WTC11 (cell line): ENCODE results near the gene RUFY3. TPM values are rescaled to one million over a fixed set of nuclear protein-coding genes. Genes with fewer than 3 reads are reported as not detected.

Experiments
- ATAC-seq: fragments of 200-7000 bp; cut with Tn5 transposase; 2 replicates; pipeline ENCODE4 v1.10.0; 2021; ENCODE audit warnings: mild to moderate bottlenecking, moderate library complexity
- CTCF ChIA-PET: fragments of 300-600 bp; sonication (Branson Sonifier 250); formaldehyde crosslinking; loops from one replicate; lab custom pipeline; 2021; ENCODE audit warnings: antibody characterized with exemption; lab: Charles Lee
- POLR2A ChIA-PET: fragments of 350-600 bp; sonication (Branson Sonifier 250); formaldehyde crosslinking; loops from one replicate; lab custom pipeline; 2021; ENCODE audit warnings: antibody characterized with exemption; lab: Charles Lee
- DNase-seq: peaks from one replicate; pipeline ENCODE4 v3.0.0; 2021; ENCODE audit warnings: low spot score
- H3K27ac Mint-ChIP-seq: 2 replicates; pipeline ENCODE4 v1.8.0; 2021; ENCODE audit warnings: mixed read lengths
- H3K27me3 Mint-ChIP-seq: 2 replicates; pipeline ENCODE4 v1.8.0; 2021; ENCODE audit warnings: low read depth, mild to moderate bottlenecking, moderate library complexity, mixed read lengths
- H3K36me3 Mint-ChIP-seq: 2 replicates; pipeline ENCODE4 v1.8.0; 2021; ENCODE audit warnings: mixed read lengths
- H3K4me1 Mint-ChIP-seq: 2 replicates; pipeline ENCODE4 v1.8.0; 2022; ENCODE audit warnings: mixed read lengths
- H3K4me3 Mint-ChIP-seq: 2 replicates; pipeline ENCODE4 v1.8.0; 2021; ENCODE audit warnings: mild to moderate bottlenecking, moderate library complexity, mixed read lengths
- H3K9me3 Mint-ChIP-seq: 2 replicates; pipeline ENCODE4 v1.8.0; 2021; ENCODE audit warnings: mixed read lengths
- CBFB ChIP-seq: sonication (generic); formaldehyde crosslinking; IDR thresholded peaks from 2 replicates; pipeline ENCODE4 v1.8.1; 2022; ENCODE audit warnings: mild to moderate bottlenecking, low read depth, missing genetic modification reagents
- ESRRA ChIP-seq: sonication (generic); formaldehyde crosslinking; IDR thresholded peaks from 2 replicates; pipeline ENCODE4 v1.8.1; 2022; ENCODE audit warnings: mild to moderate bottlenecking, missing genetic modification reagents, borderline replicate concordance
- ETV6 ChIP-seq: sonication (generic); formaldehyde crosslinking; IDR thresholded peaks from 2 replicates; pipeline ENCODE4 v1.8.1; 2022; ENCODE audit warnings: mild to moderate bottlenecking, missing genetic modification reagents
- GABPB1 ChIP-seq: sonication (generic); formaldehyde crosslinking; IDR thresholded peaks from 2 replicates; pipeline ENCODE4 v1.8.1; 2023; ENCODE audit warnings: mild to moderate bottlenecking, missing genetic modification reagents
- GTF2I ChIP-seq: fragments of 250-450 bp; sonication (Bioruptor Pico); conservative IDR thresholded peaks from 2 replicates; pipeline ENCODE4 v1.4.0; 2021; ENCODE audit warnings: mild to moderate bottlenecking
- KAT7 ChIP-seq: sonication (generic); formaldehyde crosslinking; IDR thresholded peaks from 2 replicates; pipeline ENCODE4 v1.8.1; 2023; ENCODE audit warnings: missing genetic modification reagents, mild to moderate bottlenecking, borderline replicate concordance
- NFATC4 ChIP-seq: fragments of 250-450 bp; sonication (Bioruptor Pico); IDR thresholded peaks from 2 replicates; pipeline ENCODE4 v1.9.0; 2021; ENCODE audit warnings: mild to moderate bottlenecking
- NR2C2 ChIP-seq: sonication (generic); formaldehyde crosslinking; IDR thresholded peaks from 2 replicates; pipeline ENCODE4 v1.8.0; 2022; ENCODE audit warnings: mild to moderate bottlenecking, missing genetic modification reagents
- NR3C1 ChIP-seq: sonication (generic); formaldehyde crosslinking; conservative IDR thresholded peaks from 2 replicates; pipeline ENCODE4 v1.8.1; 2023; ENCODE audit warnings: low read depth, mild to moderate bottlenecking, missing genetic modification reagents
- PRRX2 ChIP-seq: fragments of 250-450 bp; sonication (Bioruptor Pico); IDR thresholded peaks from 2 replicates; pipeline ENCODE4 v1.8.0; 2021; ENCODE audit warnings: mild to moderate bottlenecking
- RELA ChIP-seq: sonication (generic); formaldehyde crosslinking; IDR thresholded peaks from 2 replicates; pipeline ENCODE4 v1.8.1; 2022; ENCODE audit warnings: missing genetic modification reagents, mild to moderate bottlenecking, borderline replicate concordance
- SOX15 ChIP-seq: fragments of 250-450 bp; sonication (Bioruptor Pico); IDR thresholded peaks from 2 replicates; pipeline ENCODE4 v1.9.0; 2021; ENCODE audit warnings: mild to moderate bottlenecking
- TCF7 ChIP-seq: sonication (generic); formaldehyde crosslinking; IDR thresholded peaks from 2 replicates; pipeline ENCODE4 v1.8.0; 2022; ENCODE audit warnings: mild to moderate bottlenecking, low read depth, missing genetic modification reagents, moderate library complexity
- ZNF671 ChIP-seq: fragments of 250-450 bp; sonication (Bioruptor Pico); IDR thresholded peaks from 2 replicates; pipeline ENCODE4 v1.8.0; 2021; ENCODE audit warnings: mild to moderate bottlenecking
- total RNA-seq: library from RNA; stranded (reverse); gene quantifications from 3 replicates; pipeline ENCODE4 v1.2.3, GENCODE V29; 2021
- TF ChIP-seq, protein P1 (sequence below): sonication (generic); formaldehyde crosslinking; IDR thresholded peaks from 2 replicates; pipeline ENCODE4 v1.8.0; 2022; ENCODE audit warnings: mild to moderate bottlenecking, missing genetic modification reagents
- TF ChIP-seq, protein P2 (sequence below): sonication (generic); formaldehyde crosslinking; IDR thresholded peaks from 2 replicates; pipeline ENCODE4 v1.8.1; 2023; ENCODE audit warnings: mild to moderate bottlenecking, moderate library complexity, missing genetic modification reagents
- TF ChIP-seq, protein P3 (sequence below): fragments of 200-600 bp; IDR thresholded peaks from 2 replicates; pipeline ENCODE4 v1.8.0; 2022; ENCODE audit warnings: antibody characterized with exemption
- TF ChIP-seq, protein P4 (sequence below): sonication (generic); formaldehyde crosslinking; IDR thresholded peaks from 2 replicates; pipeline ENCODE4 v1.8.1; 2022; ENCODE audit warnings: mild to moderate bottlenecking, missing genetic modification reagents, moderate library complexity, borderline replicate concordance
- TF ChIP-seq, protein P5 (sequence below): sonication (generic); formaldehyde crosslinking; IDR thresholded peaks from 2 replicates; pipeline ENCODE4 v1.8.0; 2022; ENCODE audit warnings: missing genetic modification reagents
- TF ChIP-seq, protein P6 (sequence below): sonication (generic); formaldehyde crosslinking; IDR thresholded peaks from 2 replicates; pipeline ENCODE4 v1.8.0; 2023; ENCODE audit warnings: missing genetic modification reagents, mild to moderate bottlenecking, borderline replicate concordance

The RUFY3 gene
- total RNA-seq, 1 experiment from 2014 or later = 49.0 TPM

DNA sequence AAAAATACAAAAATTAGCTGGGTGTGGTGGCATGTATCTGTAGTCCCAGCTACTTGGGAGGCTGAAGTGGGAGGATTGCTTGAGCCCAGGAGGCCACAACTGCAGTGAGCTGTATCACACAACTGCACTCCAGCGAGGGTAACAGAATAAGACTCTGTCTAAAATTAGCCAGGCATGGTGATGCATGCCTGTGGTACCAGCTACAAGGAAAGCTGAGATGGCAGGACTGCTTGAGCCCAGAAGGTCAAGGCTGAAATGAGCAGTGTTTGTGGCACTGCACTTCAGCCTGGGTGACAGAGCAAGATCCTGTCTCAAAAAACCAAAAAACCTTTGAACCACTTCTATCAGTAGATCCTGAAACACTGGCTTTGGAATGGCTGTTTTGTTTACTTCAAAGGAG lies 107.7 kb downstream of the RUFY3 start:
- no peak for ATAC-seq
- ChIA-PET POLR2A (no interaction called here), CTCF (no interaction called here)
- no peaks in the 10 kb centered on the region for H3K27me3 Mint-ChIP-seq
- no peak overlapping the region for H3K4me3 Mint-ChIP-seq
- H3K9me3 Mint-ChIP-seq = no peaks in the 10 kb centered on the region
- H3K4me1 Mint-ChIP-seq = no peaks in the 10 kb centered on the region
- TF ChIP-seq GTF2I (CRISPR knock-in tag) (no peak), ESRRA (CRISPR knock-in tag) (no peak), RELA (CRISPR knock-in tag) (no peak), TCF7 (CRISPR knock-in tag) (no peak), ZNF671 (CRISPR knock-in tag) (no peak), KAT7 (CRISPR knock-in tag) (no peak), NR2C2 (CRISPR knock-in tag) (no peak), SOX15 (CRISPR knock-in tag) (no peak), ETV6 (CRISPR knock-in tag) (no peak), NR3C1 (CRISPR knock-in tag) (no peak), PRRX2 (no peak), CBFB (CRISPR knock-in tag) (no peak), NFATC4 (no peak), GABPB1 (no peak)
- TF ChIP-seq, protein P1, sequence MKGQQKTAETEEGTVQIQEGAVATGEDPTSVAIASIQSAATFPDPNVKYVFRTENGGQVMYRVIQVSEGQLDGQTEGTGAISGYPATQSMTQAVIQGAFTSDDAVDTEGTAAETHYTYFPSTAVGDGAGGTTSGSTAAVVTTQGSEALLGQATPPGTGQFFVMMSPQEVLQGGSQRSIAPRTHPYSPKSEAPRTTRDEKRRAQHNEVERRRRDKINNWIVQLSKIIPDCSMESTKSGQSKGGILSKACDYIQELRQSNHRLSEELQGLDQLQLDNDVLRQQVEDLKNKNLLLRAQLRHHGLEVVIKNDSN (CRISPR knock-in tag) = no peak
- TF ChIP-seq, protein P2, sequence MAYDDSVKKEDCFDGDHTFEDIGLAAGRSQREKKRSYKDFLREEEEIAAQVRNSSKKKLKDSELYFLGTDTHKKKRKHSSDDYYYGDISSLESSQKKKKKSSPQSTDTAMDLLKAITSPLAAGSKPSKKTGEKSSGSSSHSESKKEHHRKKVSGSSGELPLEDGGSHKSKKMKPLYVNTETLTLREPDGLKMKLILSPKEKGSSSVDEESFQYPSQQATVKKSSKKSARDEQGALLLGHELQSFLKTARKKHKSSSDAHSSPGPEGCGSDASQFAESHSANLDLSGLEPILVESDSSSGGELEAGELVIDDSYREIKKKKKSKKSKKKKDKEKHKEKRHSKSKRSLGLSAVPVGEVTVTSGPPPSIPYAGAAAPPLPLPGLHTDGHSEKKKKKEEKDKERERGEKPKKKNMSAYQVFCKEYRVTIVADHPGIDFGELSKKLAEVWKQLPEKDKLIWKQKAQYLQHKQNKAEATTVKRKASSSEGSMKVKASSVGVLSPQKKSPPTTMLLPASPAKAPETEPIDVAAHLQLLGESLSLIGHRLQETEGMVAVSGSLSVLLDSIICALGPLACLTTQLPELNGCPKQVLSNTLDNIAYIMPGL (CRISPR knock-in tag) = no peak
- TF ChIP-seq, protein P3, sequence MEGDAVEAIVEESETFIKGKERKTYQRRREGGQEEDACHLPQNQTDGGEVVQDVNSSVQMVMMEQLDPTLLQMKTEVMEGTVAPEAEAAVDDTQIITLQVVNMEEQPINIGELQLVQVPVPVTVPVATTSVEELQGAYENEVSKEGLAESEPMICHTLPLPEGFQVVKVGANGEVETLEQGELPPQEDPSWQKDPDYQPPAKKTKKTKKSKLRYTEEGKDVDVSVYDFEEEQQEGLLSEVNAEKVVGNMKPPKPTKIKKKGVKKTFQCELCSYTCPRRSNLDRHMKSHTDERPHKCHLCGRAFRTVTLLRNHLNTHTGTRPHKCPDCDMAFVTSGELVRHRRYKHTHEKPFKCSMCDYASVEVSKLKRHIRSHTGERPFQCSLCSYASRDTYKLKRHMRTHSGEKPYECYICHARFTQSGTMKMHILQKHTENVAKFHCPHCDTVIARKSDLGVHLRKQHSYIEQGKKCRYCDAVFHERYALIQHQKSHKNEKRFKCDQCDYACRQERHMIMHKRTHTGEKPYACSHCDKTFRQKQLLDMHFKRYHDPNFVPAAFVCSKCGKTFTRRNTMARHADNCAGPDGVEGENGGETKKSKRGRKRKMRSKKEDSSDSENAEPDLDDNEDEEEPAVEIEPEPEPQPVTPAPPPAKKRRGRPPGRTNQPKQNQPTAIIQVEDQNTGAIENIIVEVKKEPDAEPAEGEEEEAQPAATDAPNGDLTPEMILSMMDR = no peak
- TF ChIP-seq, protein P4, sequence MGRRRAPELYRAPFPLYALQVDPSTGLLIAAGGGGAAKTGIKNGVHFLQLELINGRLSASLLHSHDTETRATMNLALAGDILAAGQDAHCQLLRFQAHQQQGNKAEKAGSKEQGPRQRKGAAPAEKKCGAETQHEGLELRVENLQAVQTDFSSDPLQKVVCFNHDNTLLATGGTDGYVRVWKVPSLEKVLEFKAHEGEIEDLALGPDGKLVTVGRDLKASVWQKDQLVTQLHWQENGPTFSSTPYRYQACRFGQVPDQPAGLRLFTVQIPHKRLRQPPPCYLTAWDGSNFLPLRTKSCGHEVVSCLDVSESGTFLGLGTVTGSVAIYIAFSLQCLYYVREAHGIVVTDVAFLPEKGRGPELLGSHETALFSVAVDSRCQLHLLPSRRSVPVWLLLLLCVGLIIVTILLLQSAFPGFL (CRISPR knock-in tag) = no peak
- TF ChIP-seq, protein P5, sequence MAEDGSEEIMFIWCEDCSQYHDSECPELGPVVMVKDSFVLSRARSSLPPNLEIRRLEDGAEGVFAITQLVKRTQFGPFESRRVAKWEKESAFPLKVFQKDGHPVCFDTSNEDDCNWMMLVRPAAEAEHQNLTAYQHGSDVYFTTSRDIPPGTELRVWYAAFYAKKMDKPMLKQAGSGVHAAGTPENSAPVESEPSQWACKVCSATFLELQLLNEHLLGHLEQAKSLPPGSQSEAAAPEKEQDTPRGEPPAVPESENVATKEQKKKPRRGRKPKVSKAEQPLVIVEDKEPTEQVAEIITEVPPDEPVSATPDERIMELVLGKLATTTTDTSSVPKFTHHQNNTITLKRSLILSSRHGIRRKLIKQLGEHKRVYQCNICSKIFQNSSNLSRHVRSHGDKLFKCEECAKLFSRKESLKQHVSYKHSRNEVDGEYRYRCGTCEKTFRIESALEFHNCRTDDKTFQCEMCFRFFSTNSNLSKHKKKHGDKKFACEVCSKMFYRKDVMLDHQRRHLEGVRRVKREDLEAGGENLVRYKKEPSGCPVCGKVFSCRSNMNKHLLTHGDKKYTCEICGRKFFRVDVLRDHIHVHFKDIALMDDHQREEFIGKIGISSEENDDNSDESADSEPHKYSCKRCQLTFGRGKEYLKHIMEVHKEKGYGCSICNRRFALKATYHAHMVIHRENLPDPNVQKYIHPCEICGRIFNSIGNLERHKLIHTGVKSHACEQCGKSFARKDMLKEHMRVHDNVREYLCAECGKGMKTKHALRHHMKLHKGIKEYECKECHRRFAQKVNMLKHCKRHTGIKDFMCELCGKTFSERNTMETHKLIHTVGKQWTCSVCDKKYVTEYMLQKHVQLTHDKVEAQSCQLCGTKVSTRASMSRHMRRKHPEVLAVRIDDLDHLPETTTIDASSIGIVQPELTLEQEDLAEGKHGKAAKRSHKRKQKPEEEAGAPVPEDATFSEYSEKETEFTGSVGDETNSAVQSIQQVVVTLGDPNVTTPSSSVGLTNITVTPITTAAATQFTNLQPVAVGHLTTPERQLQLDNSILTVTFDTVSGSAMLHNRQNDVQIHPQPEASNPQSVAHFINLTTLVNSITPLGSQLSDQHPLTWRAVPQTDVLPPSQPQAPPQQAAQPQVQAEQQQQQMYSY (CRISPR knock-in tag) = no peak
- TF ChIP-seq, protein P6, sequence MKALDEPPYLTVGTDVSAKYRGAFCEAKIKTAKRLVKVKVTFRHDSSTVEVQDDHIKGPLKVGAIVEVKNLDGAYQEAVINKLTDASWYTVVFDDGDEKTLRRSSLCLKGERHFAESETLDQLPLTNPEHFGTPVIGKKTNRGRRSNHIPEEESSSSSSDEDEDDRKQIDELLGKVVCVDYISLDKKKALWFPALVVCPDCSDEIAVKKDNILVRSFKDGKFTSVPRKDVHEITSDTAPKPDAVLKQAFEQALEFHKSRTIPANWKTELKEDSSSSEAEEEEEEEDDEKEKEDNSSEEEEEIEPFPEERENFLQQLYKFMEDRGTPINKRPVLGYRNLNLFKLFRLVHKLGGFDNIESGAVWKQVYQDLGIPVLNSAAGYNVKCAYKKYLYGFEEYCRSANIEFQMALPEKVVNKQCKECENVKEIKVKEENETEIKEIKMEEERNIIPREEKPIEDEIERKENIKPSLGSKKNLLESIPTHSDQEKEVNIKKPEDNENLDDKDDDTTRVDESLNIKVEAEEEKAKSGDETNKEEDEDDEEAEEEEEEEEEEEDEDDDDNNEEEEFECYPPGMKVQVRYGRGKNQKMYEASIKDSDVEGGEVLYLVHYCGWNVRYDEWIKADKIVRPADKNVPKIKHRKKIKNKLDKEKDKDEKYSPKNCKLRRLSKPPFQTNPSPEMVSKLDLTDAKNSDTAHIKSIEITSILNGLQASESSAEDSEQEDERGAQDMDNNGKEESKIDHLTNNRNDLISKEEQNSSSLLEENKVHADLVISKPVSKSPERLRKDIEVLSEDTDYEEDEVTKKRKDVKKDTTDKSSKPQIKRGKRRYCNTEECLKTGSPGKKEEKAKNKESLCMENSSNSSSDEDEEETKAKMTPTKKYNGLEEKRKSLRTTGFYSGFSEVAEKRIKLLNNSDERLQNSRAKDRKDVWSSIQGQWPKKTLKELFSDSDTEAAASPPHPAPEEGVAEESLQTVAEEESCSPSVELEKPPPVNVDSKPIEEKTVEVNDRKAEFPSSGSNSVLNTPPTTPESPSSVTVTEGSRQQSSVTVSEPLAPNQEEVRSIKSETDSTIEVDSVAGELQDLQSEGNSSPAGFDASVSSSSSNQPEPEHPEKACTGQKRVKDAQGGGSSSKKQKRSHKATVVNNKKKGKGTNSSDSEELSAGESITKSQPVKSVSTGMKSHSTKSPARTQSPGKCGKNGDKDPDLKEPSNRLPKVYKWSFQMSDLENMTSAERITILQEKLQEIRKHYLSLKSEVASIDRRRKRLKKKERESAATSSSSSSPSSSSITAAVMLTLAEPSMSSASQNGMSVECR = no peak
- no peak for DNase-seq
- H3K36me3 Mint-ChIP-seq = peaks cover 77% of the 10 kb centered on the region
- H3K27ac Mint-ChIP-seq = no peak overlapping the region
